Smooth muscle cell (in vitro differentiated cells): ENCODE data around the gene NUB1. TPM values are rescaled to one million over a fixed set of nuclear protein-coding genes. Genes with fewer than 3 reads are reported as not detected.
A peak's percentile ranks its signal among the peaks of the same experiment; 100 is the strongest.
"Not testable (repeated sequence)": the region's sequence is repeated elsewhere in the genome, so short reads cannot be mapped to it uniquely, and the experiment has no call there.

ENCODE experiments used
- DNase-seq: peaks from one replicate; lab custom pipeline; 2025; ENCODE audit not compliant: unreplicated experiment; lab: John Stamatoyannopoulos, UW
- H2AFZ ChIP-seq: fragments of 200-600 bp; sonication (generic); 2 replicates; pipeline ENCODE4 v1.6.0; 2016; ENCODE audit warnings: antibody characterized with exemption, low read depth, mild to moderate bottlenecking
- H3F3A ChIP-seq: fragments of 200-600 bp; sonication (generic); 2 replicates; pipeline ENCODE4 v1.6.0; 2017; ENCODE audit warnings: antibody characterized with exemption, low read depth
- H3K27ac ChIP-seq: fragments of 200-600 bp; sonication (generic); 2 replicates; pipeline ENCODE4 v1.5.1; 2016; ENCODE audit warnings: low read depth, mild to moderate bottlenecking
- H3K27me3 ChIP-seq: fragments of 200-600 bp; sonication (generic); 2 replicates; pipeline ENCODE4 v1.6.1; 2016; ENCODE audit warnings: low read depth, mild to moderate bottlenecking
- H3K36me3 ChIP-seq: fragments of 200-600 bp; sonication (generic); 2 replicates; pipeline ENCODE4 v1.5.1; 2016; ENCODE audit warnings: low read depth
- H3K4me1 ChIP-seq: fragments of 200-600 bp; sonication (generic); 2 replicates; pipeline ENCODE4 v1.5.1; 2016; ENCODE audit warnings: low read depth
- H3K4me2 ChIP-seq: fragments of 200-600 bp; sonication (generic); 2 replicates; pipeline ENCODE4 v1.6.0; 2016; ENCODE audit warnings: mild to moderate bottlenecking
- H3K4me3 ChIP-seq: fragments of 200-600 bp; sonication (generic); 2 replicates; pipeline ENCODE4 v1.5.1; 2016; ENCODE audit warnings: mild to moderate bottlenecking
- H3K79me2 ChIP-seq: fragments of 200-600 bp; sonication (generic); 2 replicates; pipeline ENCODE4 v1.6.0; 2016; ENCODE audit warnings: low read depth, mild to moderate bottlenecking
- H3K9ac ChIP-seq: fragments of 200-600 bp; sonication (generic); 2 replicates; pipeline ENCODE4 v1.6.0; 2016; ENCODE audit warnings: low read depth
- H3K9me3 ChIP-seq: fragments of 200-600 bp; sonication (generic); replicated peaks from 2 replicates; pipeline ENCODE4 v1.5.1; 2016; ENCODE audit warnings: low read depth
- H4K20me1 ChIP-seq: fragments of 200-600 bp; sonication (generic); 2 replicates; pipeline ENCODE4 v1.6.0; 2016; ENCODE audit warnings: low read depth
- WGBS: methylation state at CpG from one replicate; pipeline ENCODE4 v1.1.7; 2016; ENCODE audit warnings: low lambda C conversion rate; 5-methylcytosine and 5-hydroxymethylcytosine counted together
- polyA plus RNA-seq: library from polyadenylated mRNA; unstranded; fragments of >200 nt; fragmentation: Nextera tagmentation; extraction: Ambion mirVana; gene quantifications from 2 replicates; pipeline ENCODE4 v1.2.1, GENCODE V29; 2016
- total RNA-seq: library from RNA; depleted of rRNA; stranded (reverse); fragments of >200 nt; gene quantifications from 2 replicates; pipeline ENCODE4 v1.2.3, GENCODE V29; 2014
- TF ChIP-seq, protein P1 (sequence below): fragments of 200-600 bp; sonication (generic); IDR thresholded peaks from 2 replicates; pipeline ENCODE4 v1.5.1; 2017; ENCODE audit warnings: borderline replicate concordance, mild to moderate bottlenecking, antibody characterized with exemption; ENCODE audit not compliant: insufficient read depth, poor library complexity, severe bottlenecking

The NUB1 gene
- total and polyA plus RNA-seq, 2 experiments from 2014 or later, result 28.5 to 36.9 TPM

DNA sequence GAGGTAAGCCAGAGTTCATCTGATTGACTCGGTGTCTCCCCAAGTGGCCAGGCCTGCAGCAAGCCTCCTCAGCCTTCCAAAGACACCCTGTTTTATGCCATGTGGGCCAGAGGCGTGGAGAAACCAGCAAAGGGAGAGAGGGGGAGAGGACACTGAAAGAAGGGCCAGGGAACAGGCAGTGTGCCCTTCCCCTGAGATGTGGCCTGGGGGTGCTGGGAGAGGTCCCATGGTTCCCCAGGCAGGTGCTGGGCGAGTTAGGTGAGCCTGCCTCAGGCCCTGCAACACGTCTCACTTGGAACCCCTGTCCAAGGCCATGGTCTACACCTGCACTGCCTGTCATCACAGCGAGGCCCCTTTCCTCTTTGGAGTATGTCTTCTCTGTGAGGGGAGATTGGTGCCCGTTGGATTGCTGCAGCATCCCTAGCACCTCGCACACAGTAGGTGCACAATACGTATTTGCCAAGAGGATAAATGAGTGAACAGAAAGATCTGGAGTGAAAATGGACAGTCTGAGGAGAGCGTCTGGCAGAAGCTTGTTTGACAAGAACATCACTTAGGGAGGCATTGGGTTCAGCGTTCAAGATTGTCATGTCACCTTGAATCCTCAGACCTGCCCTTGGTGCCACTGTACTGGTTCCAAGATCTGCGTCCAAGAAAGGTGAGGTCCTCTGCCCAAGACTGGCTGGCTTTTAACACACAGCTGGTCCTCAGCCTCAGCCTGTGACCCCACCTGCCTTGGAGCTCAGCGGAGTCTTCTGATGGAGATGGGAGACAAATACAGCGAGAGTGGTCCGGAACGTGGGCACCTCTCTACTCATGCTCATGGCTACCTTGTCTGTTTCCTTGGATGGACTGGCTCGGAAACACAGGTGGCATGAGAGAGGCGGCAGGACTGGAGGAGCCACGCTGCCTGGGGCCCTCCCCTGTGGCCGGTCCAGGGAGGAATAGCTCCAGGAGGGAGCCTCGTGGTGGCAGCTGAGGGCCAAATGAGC, 39.8 kb upstream of the NUB1 start:
- TF ChIP-seq, protein P1, sequence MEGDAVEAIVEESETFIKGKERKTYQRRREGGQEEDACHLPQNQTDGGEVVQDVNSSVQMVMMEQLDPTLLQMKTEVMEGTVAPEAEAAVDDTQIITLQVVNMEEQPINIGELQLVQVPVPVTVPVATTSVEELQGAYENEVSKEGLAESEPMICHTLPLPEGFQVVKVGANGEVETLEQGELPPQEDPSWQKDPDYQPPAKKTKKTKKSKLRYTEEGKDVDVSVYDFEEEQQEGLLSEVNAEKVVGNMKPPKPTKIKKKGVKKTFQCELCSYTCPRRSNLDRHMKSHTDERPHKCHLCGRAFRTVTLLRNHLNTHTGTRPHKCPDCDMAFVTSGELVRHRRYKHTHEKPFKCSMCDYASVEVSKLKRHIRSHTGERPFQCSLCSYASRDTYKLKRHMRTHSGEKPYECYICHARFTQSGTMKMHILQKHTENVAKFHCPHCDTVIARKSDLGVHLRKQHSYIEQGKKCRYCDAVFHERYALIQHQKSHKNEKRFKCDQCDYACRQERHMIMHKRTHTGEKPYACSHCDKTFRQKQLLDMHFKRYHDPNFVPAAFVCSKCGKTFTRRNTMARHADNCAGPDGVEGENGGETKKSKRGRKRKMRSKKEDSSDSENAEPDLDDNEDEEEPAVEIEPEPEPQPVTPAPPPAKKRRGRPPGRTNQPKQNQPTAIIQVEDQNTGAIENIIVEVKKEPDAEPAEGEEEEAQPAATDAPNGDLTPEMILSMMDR, result no peak
- Histone ChIP-seq H4K20me1 (no peaks in the 10 kb centered on the region), H3K9me3 (no peaks in the 10 kb centered on the region), H3K27ac (no peak overlapping the region), H3K36me3 (no peaks in the 10 kb centered on the region), H3K4me3 (no peak overlapping the region), H3K4me2 (no peak overlapping the region), H2AFZ (no peak overlapping the region), H3K9ac (no peak overlapping the region), H3K27me3 (peaks cover 15% of the 10 kb centered on the region), H3F3A (no peaks in the 10 kb centered on the region), H3K4me1 (no peaks in the 10 kb centered on the region), H3K79me2 (no peaks in the 10 kb centered on the region)
- WGBS, result 88% methylated on average over 20 of the region's 20 CpGs
- no peak for DNase-seq

DNA sequence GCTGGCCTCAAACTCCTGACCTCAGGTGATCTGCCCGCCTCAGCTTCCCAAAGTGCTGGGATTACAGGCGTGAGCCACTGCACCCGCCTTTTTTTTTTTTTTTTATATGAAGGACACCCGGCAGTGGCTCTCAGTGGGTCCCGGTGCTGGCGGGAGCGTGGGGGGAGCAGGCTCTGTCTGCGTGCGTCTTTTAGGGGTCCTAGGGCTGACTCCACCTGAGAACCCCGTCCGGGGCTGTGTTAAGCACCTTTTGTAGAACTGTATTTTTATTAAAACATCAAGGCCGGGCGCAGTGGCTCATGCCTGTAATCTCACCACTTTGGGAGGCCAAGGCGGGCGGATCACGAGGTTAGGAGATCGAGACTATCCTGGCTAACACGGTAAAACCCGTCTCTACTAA, 37.4 kb upstream of the NUB1 start:
- not testable (repeated sequence) for H3K9ac ChIP-seq, H2AFZ ChIP-seq, DNase-seq, H3K27ac ChIP-seq, H3K36me3 ChIP-seq, H4K20me1 ChIP-seq, H3K79me2 ChIP-seq, H3F3A ChIP-seq, H3K4me1 ChIP-seq, H3K9me3 ChIP-seq
- H3K4me2 ChIP-seq, result peak overlapping the region; percentile 82
- H3K4me3 ChIP-seq, result peak overlapping the region; percentile 43
- peaks cover 15% of the 10 kb centered on the region for H3K27me3 ChIP-seq
- WGBS, result 79% methylated on average over 19 of the region's 19 CpGs

- no peaks in the 10 kb centered on the region for H3K79me2 ChIP-seq
- H3K27me3 ChIP-seq, result peaks cover 15% of the 10 kb centered on the region
- H3K36me3 ChIP-seq, result no peaks in the 10 kb centered on the region
- no peak overlapping the region for H3K9ac ChIP-seq
- H3F3A ChIP-seq, result no peaks in the 10 kb centered on the region
- H2AFZ ChIP-seq, result peak overlapping the region; percentile 86
- TF ChIP-seq, protein P1, result no peak
- H3K4me1 ChIP-seq, result no peaks in the 10 kb centered on the region
- H3K4me3 ChIP-seq, result peak overlapping the region; percentile 43
- H3K27ac ChIP-seq, result no peak overlapping the region
- no peak for DNase-seq
- WGBS, result 14% methylated on average over 7 of the region's 7 CpGs
- no peaks in the 10 kb centered on the region for H4K20me1 ChIP-seq
- H3K4me2 ChIP-seq, result peak overlapping the region; percentile 82
- H3K9me3 ChIP-seq, result no peaks in the 10 kb centered on the region
Observed at GRCh38 chr7:151304856-151305255, 36.8 kb upstream of the NUB1 start.

DNA sequence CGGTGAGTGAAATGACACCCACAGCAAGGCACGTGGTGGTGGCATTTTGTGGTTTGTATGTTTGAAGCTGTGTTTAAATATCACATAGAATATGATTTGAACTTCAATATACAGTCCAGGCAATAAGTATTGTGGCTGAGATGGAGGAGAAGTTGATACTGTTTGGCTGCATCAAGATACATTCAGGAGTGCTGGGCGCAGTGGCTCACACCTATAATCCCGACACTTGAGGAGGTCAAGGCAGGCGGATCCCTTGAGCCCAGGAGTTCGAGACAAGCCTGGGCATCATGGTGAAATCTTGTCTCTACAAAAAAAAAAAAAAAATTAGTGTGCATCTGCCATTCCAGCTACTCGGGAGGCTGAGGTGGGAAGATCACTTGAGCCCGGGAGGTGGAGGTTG, 35.2 kb upstream of the NUB1 start:
- no peak overlapping the region for H3K27ac ChIP-seq
- H3K4me3 ChIP-seq, result no peak overlapping the region
- no peak overlapping the region for H2AFZ ChIP-seq
- TF ChIP-seq, protein P1, result no peak
- WGBS, result 92% methylated on average over 8 of the region's 8 CpGs
- H3K36me3 ChIP-seq, result no peaks in the 10 kb centered on the region
- no peak overlapping the region for H3K9ac ChIP-seq
- H3F3A ChIP-seq, result peaks cover 5% of the 10 kb centered on the region
- H3K4me2 ChIP-seq, result no peak overlapping the region
- H3K9me3 ChIP-seq, result no peaks in the 10 kb centered on the region
- peaks cover 15% of the 10 kb centered on the region for H3K27me3 ChIP-seq
- no peaks in the 10 kb centered on the region for H3K4me1 ChIP-seq
- H3K79me2 ChIP-seq, result no peaks in the 10 kb centered on the region
- no peaks in the 10 kb centered on the region for H4K20me1 ChIP-seq
- no peak for DNase-seq
